HepG2 (cell line): ENCODE data around the gene KRTAP12-4. TPM values are rescaled to one million over a fixed set of nuclear protein-coding genes. Genes with fewer than 3 reads are reported as not detected.

ENCODE experiments used
- ATAC-seq: fragments of 200-7000 bp; cut with Tn5 transposase; 3 replicates; pipeline ENCODE4 v1.9.1; 2020; ENCODE audit warnings: mild to moderate bottlenecking, moderate library complexity
- BruUV-seq: library from RNA; stranded (reverse); fragments of 400-500 nt; replicated peaks from 2 replicates; lab custom pipeline; 2021; lab: Mats Ljungman, UMichigan
- CTCF ChIA-PET: fragments of 300-600 bp; formaldehyde crosslinking; extraction: SDS; loops from one replicate; lab custom pipeline; 2021; ENCODE audit warnings: low total read pairs, inconsistent platforms, low intra/inter-chr PET ratio; lab: Yijun Ruan, JAX
- POLR2A ChIA-PET: fragments of 350-600 bp; sonication (Branson Sonifier 250); formaldehyde crosslinking; loops from one replicate; lab custom pipeline; 2020; ENCODE audit warnings: antibody characterized with exemption, inconsistent platforms; lab: Yijun Ruan, JAX
- DNase-seq: peaks from one replicate; pipeline ENCODE4 v3.0.0-alpha.2; 2015; ENCODE audit warnings: low spot score
- FAIRE-seq: peaks from 3 replicates; lab custom pipeline; 2011; peaks lifted over from hg19 to GRCh38; lab: Jason Lieb, UNC
- H2AFZ ChIP-seq: one replicate; pipeline ENCODE4 v1.6.1; 2011; ENCODE audit warnings: low read length, inconsistent platforms
- H3K27ac ChIP-seq: fragments of 300-600 bp; 3 replicates; pipeline ENCODE4 v1.8.0; 2011; ENCODE audit warnings: mixed run types, mild to moderate bottlenecking, mixed read lengths, low read length, inconsistent platforms; ENCODE audit not compliant: insufficient read depth; ENCODE audit errors: extremely low read length
- H3K27me3 ChIP-seq, 2 experiments: fragments of 200-600 bp in 1 of 2; 2 replicates in 1 of 2; 3 replicates in 1 of 2; pipeline versions ENCODE4 v1.6.0 to v1.8.0; 2011; ENCODE audit warnings: low read length in 2 of 2, mild to moderate bottlenecking in 2 of 2, moderate library complexity in 2 of 2, inconsistent platforms in 1 of 2; ENCODE audit not compliant: insufficient read depth in 2 of 2, control insufficient read depth in 1 of 2
- H3K36me3 ChIP-seq, 2 experiments: fragments of 200-600 bp in 1 of 2; replicated peaks in 1 of 2; 2 replicates in 1 of 2; 3 replicates in 1 of 2; pipeline versions ENCODE4 v1.5.1 to v1.8.0; 2011; ENCODE audit warnings: low read length in 2 of 2, inconsistent platforms in 1 of 2; ENCODE audit not compliant: insufficient read depth in 2 of 2, control insufficient read depth in 1 of 2
- H3K4me1 ChIP-seq: 2 replicates; pipeline ENCODE4 v1.5.1; 2012; ENCODE audit warnings: low read length, inconsistent platforms; ENCODE audit not compliant: insufficient read depth
- H3K4me2 ChIP-seq: 2 replicates; pipeline ENCODE4 v1.6.0; 2011; ENCODE audit warnings: low read depth, low read length, inconsistent platforms
- H3K4me3 ChIP-seq, 3 experiments: fragments of 200-600 bp in 1 of 3; sonication (generic), shearing (Covaris generic) in 1 of 3; replicated peaks in 1 of 3; 2 replicates each; pipeline ENCODE4 v1.5.1; 2011 to 2016; ENCODE audit warnings: low read length in 3 of 3, inconsistent platforms in 2 of 3, low read depth in 2 of 3, mild to moderate bottlenecking in 2 of 3, control low read depth in 1 of 3, mixed read lengths in 1 of 3; ENCODE audit not compliant: insufficient read depth in 1 of 3
- H3K79me2 ChIP-seq: one replicate; pipeline ENCODE4 v1.6.1; 2011; ENCODE audit warnings: low read length, inconsistent platforms; ENCODE audit not compliant: insufficient read depth
- H3K9ac ChIP-seq: 2 replicates; pipeline ENCODE4 v1.6.0; 2011; ENCODE audit warnings: mild to moderate bottlenecking, low read depth, low read length, inconsistent platforms; ENCODE audit not compliant: insufficient read depth
- H3K9me3 ChIP-seq: 2 replicates; pipeline ENCODE4 v1.5.1; 2012; ENCODE audit warnings: mild to moderate bottlenecking, low read length
- H4K20me1 ChIP-seq: 2 replicates; pipeline ENCODE4 v1.6.0; 2011; ENCODE audit warnings: inconsistent platforms, mild to moderate bottlenecking, low read length, moderate library complexity; ENCODE audit not compliant: insufficient read depth
- CAMTA2 ChIP-seq: sonication (generic); formaldehyde crosslinking; IDR thresholded peaks from 2 replicates; pipeline ENCODE4 v1.4.0; 2020; ENCODE audit warnings: mild to moderate bottlenecking, missing genetic modification reagents, borderline replicate concordance
- IRF9 ChIP-seq: sonication (generic); formaldehyde crosslinking; IDR thresholded peaks from 2 replicates; pipeline ENCODE4 v1.8.0; 2022; ENCODE audit warnings: missing genetic modification reagents, mild to moderate bottlenecking, borderline replicate concordance
- MEIS2 ChIP-seq: sonication (generic); formaldehyde crosslinking; IDR thresholded peaks from 2 replicates; pipeline ENCODE4 v1.9.0; 2021; ENCODE audit warnings: mild to moderate bottlenecking, missing genetic modification reagents
- PAF1 ChIP-seq: IDR thresholded peaks from 2 replicates; pipeline ENCODE4 v1.6.1; 2016; ENCODE audit warnings: missing genetic modification reagents, missing compliant biosample characterization
- SMARCE1 ChIP-seq: fragments of 450-650 bp; IDR thresholded peaks from 2 replicates; pipeline ENCODE4 v1.6.1; 2017; ENCODE audit warnings: borderline replicate concordance
- SPEN ChIP-seq: sonication (generic); formaldehyde crosslinking; IDR thresholded peaks from 2 replicates; pipeline ENCODE4 v1.5.1; 2020; ENCODE audit warnings: low read depth, mild to moderate bottlenecking, missing genetic modification reagents
- TCF12 ChIP-seq, 2 experiments: fragments of 450-650 bp in 1 of 2; sonication (generic) in 1 of 2; formaldehyde crosslinking in 1 of 2; IDR thresholded peaks; 2 replicates each; pipeline versions ENCODE4 v1.6.1 to v1.8.0; 2017 to 2022; ENCODE audit warnings: antibody characterized with exemption in 1 of 2, mild to moderate bottlenecking in 1 of 2, missing genetic modification reagents in 1 of 2, moderate library complexity in 1 of 2
- ZBTB26 ChIP-seq: IDR thresholded peaks from 2 replicates; pipeline ENCODE4 v1.6.1; 2016; ENCODE audit warnings: missing compliant biosample characterization, missing genetic modification reagents, borderline replicate concordance
- ZNF317 ChIP-seq: sonication (generic); formaldehyde crosslinking; IDR thresholded peaks from 2 replicates; pipeline ENCODE4 v1.5.0; 2020; ENCODE audit warnings: mild to moderate bottlenecking, missing genetic modification reagents
- ZNF329 ChIP-seq: sonication (generic); formaldehyde crosslinking; IDR thresholded peaks from 2 replicates; pipeline ENCODE4 v1.9.0; 2021; ENCODE audit warnings: low read depth, mild to moderate bottlenecking, missing genetic modification reagents
- ZNF343 ChIP-seq: sonication (generic); formaldehyde crosslinking; IDR thresholded peaks from 2 replicates; pipeline ENCODE4 v1.4.0; 2020; ENCODE audit warnings: mild to moderate bottlenecking, missing genetic modification reagents
- ZNF350 ChIP-seq: sonication (generic); formaldehyde crosslinking; IDR thresholded peaks from 2 replicates; pipeline ENCODE4 v1.4.0; 2020; ENCODE audit warnings: mild to moderate bottlenecking, low read depth, missing genetic modification reagents, borderline replicate concordance
- ZNF44 ChIP-seq: sonication (generic); formaldehyde crosslinking; IDR thresholded peaks from 2 replicates; pipeline ENCODE4 v1.5.1; 2020; ENCODE audit warnings: mild to moderate bottlenecking, missing genetic modification reagents
- ZNF644 ChIP-seq: IDR thresholded peaks from 2 replicates; pipeline ENCODE4 v1.6.1; 2016; ENCODE audit warnings: low read depth
- WGBS: methylation state at CpG from one replicate; pipeline ENCODE4 v1.1.6; 2017; ENCODE audit warnings: low lambda C conversion rate; 5-methylcytosine and 5-hydroxymethylcytosine counted together
- in situ Hi-C: cut with HindIII; loops from 2 replicates; pipeline ENCODE4 v1.10.0; 2017; ENCODE audit warnings: low pct_unique_long_range_greater_than_20kb; ENCODE audit not compliant: extremely low pct_ligation_motif_present
- intact Hi-C: fragments of 100-400 bp; cut with micrococcal nuclease; formaldehyde crosslinking; loops from one replicate; pipeline ENCODE4 v1.10.0; 2022; ENCODE audit not compliant: unreplicated experiment
- polyA plus RNA-seq, 8 experiments: library from polyadenylated mRNA; depleted of rRNA in 3 of 8; stranded (reverse) in 7 of 8; unstranded in 1 of 8; fragments of >200 nt; fragmentation: Illumina TruSeq in 4 of 8; extraction: Trizol in 4 of 8; gene quantifications; 2 replicates each; pipeline versions ENCODE4 v1.2.1 to v1.2.3, GENCODE V29; 2011 to 2016; ENCODE audit warnings: low read depth in 4 of 8, missing spikeins in 1 of 8, mixed read lengths in 1 of 8; ENCODE audit not compliant: insufficient read depth in 1 of 8
- total RNA-seq, 5 experiments: library from RNA; depleted of rRNA; stranded (reverse); fragments of >200 nt; fragmentation: Illumina TruSeq; extraction: Trizol; gene quantifications; 2 replicates each; pipeline ENCODE4 v1.2.3, GENCODE V29; 2016; ENCODE audit warnings: low read depth in 1 of 5

The KRTAP12-4 gene
- total and polyA plus RNA-seq, 2 of the 13 experiments (the other 11 are each of a cell fraction or from before 2014, with no cell fraction given) = not detected

- intact Hi-C loops = loop anchor here (10.0 kb wide), 1 partner anchor 60 kb away; the partner anchor contains the start of gene KRTAP10-10
- ATAC-seq (no peak), FAIRE-seq (no peak), DNase-seq (no peak)
- in situ Hi-C loops = no loop called here
- no peak overlapping the region for H2AFZ ChIP-seq
- H3K4me1 ChIP-seq = peaks cover 51% of the 10 kb centered on the region
- no peak overlapping the region for H3K4me3 ChIP-seq
- BruUV-seq = no TSS peak
- no peak overlapping the region for H3K9ac ChIP-seq
- peaks cover 16% of the 10 kb centered on the region for H3K9me3 ChIP-seq
- no peak overlapping the region; the same call in 1 of the 2 replicates for H3K4me2 ChIP-seq
- TF ChIP-seq ZNF317 (CRISPR knock-in tag) (no peak), SMARCE1 (no peak), SPEN (CRISPR knock-in tag) (no peak), MEIS2 (CRISPR knock-in tag) (no peak), ZNF329 (CRISPR knock-in tag) (no peak), ZNF44 (CRISPR knock-in tag) (no peak), ZNF644 (CRISPR knock-in tag) (no peak), IRF9 (CRISPR knock-in tag) (no peak), ZNF350 (no peak), ZNF343 (CRISPR knock-in tag) (no peak), PAF1 (CRISPR knock-in tag) (no peak), TCF12 (IDR thresholded peaks at IDR 0.05) (no peak), TCF12 (CRISPR knock-in tag; IDR thresholded peaks at IDR 0.05) (no peak), ZBTB26 (CRISPR knock-in tag) (no peak), CAMTA2 (CRISPR knock-in tag) (no peak)
- H3K36me3 ChIP-seq = no peaks in the 10 kb centered on the region
- ChIA-PET CTCF (no interaction called here), POLR2A (no interaction called here)
- no peaks in the 10 kb centered on the region for H4K20me1 ChIP-seq
- H3K27me3 ChIP-seq = peaks cover 0 to 2% of the 10 kb centered on the region in 2 experiments; a peak in 1 of 5 replicates
- 30% methylated on average over 6 of the region's 8 CpGs for WGBS
- no peaks in the 10 kb centered on the region for H3K79me2 ChIP-seq
- no peak overlapping the region for H3K27ac ChIP-seq
Observed at GRCh38 chr21:44695184-44695583, 40.7 kb upstream of the KRTAP12-4 start.
